Retina (tissue), 1 donor: Measurements from ENCODE around the gene ADH6.
"Not testable (repeated sequence)": the region's sequence is repeated elsewhere in the genome, so short reads cannot be mapped to it uniquely, and the experiment has no call there.

Experiments used
- DNase-seq: peaks from one replicate; pipeline ENCODE4 v3.0.0-alpha.2; 2016

Gene ADH6

GRCh38 chr4:99189900-99190299 lies 29.1 kb downstream of the ADH6 start:
- DNase-seq: not testable (repeated sequence)

- no peak for DNase-seq
These were observed 33.0 kb downstream of the ADH6 start for GRCh38 chr4:99186029-99186428.

- no peak for DNase-seq
These were observed 33.5 kb downstream of the ADH6 start for GRCh38 chr4:99185581-99185980.

DNA sequence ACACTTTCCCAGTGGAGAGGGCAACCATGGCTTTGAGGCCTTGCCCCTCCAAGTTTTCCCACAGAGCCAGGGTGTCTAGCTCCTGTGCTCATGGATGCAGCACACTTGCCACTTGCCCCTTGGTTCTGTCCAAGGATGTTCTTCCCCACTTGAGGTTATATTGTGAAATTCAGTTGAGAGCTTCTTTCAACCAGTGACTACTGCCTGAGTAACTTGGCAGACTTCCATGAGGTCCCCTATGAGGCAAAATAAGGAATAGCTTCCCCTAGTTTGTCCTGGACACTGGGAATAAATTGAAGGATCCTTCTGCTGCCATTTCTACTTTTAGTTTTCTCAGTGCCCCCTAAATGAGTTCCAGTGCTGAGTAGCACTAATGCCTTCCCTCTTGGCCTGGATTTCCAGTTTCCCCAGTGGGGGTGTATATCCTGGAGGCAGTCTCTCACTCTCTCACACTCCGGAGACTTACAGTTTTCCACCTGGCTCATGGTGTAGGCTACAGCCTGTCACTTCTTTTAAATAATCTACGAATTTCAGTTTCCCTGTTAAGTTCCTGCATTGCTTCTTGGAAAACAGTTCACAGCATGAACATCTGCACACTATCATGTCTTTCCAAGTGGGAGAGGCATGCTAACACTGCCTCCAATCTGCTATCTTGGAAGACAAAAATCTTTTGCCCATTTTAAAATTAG lies 38.5 kb downstream of the ADH6 start:
- no peak for DNase-seq

DNA sequence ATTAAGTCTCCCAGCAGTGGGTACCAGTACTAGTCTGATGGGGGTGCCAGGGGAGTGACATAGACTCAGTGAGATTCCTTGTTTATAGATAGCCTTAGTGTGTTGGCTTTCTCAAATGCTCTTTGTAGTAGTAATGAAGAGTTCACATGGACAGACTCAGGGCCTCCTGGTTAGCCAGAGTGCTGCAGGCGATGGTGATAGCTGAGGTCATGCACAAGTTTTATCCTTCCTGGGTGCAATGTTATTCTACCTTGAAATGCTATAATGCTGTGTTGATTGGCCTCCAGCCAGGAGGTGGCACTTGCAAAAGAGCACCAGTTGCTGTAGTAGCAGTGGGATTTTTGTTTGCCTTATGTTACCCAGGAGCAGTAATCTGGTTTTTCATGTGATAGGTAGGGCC lies 39.4 kb downstream of the ADH6 start:
- no peak for DNase-seq

DNA sequence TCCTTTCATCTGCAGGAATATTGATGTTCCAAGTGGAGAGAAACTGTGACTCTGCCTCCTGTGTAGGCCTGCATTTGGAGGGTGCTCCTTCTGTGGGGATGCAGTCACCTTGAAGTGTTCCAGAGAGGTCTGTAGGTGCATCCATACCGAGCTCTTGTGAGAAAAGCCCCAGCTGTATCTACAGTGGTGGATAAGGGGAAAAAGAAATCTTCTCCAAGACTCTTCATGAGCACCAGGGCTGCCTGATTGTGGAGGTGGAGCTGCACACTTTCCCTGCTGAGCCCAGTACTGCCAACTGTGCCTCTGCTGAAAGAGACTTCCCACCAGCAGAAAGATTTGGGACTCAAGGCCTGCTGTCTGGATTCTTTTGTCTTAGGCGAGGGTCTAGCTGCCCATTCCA lies 39.9 kb downstream of the ADH6 start:
- no peak for DNase-seq

GRCh38 chr4:99166544-99166943 lies 52.5 kb downstream of the ADH6 start:
- DNase-seq: no peak

DNA sequence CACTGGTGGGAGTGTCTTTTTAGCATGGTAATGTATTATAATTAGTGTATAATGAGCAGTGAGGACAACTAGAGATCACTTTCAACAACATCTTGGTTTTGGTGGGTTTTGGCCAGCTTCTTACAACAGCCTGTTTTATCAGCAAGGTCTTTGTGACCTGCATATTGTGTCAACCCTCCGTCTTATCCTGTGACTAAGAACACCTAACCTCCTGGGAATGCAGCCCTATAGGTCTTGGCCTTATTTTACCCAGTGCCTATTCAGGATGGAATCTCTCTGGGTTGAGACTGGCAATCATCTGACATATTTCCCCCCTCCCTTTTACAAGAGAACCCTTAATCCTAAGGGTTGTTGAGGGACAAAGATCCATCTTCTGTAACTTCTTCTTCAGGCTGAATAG lies 53.1 kb downstream of the ADH6 start:
- DNase-seq: no peak

GRCh38 chr4:99161373-99162099 lies 57.5 kb downstream of the ADH6 start:
- no peak for DNase-seq

DNA sequence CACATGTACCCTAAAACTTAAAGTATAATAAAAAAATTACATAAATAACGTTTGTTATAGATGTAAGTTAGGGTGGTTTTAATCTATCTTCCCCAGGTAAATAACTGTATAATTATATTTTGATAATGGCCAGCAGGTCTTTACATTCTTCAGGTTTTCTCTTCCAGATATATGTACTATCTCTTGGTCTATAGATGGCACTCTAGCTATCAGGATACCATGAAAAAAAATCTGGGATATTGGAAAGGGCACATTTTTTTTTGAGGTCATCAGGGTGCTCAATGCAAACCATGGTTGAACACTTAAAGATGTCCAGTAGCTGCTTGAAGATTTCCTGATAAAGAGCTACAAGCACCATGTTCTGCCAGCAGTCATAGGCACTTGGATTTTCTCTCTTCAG lies 59.3 kb downstream of the ADH6 start:
- no peak for DNase-seq

GRCh38 chr4:99157478-99157935 lies 61.5 kb downstream of the ADH6 start:
- DNase-seq: no peak

- no peak for DNase-seq
These were observed 62.1 kb downstream of the ADH6 start for GRCh38 chr4:99156992-99157391.

- no peak for DNase-seq
These were observed 64.2 kb downstream of the ADH6 start for GRCh38 chr4:99154658-99155342.
